Upper lobe of left lung (tissue), 6 donors: ENCODE results near the gene IL22RA2. TPM values are rescaled to one million over a fixed set of nuclear protein-coding genes. Genes with fewer than 3 reads are reported as not detected.

Source experiments
- ATAC-seq, 2 donors: fragments of 200-7000 bp; cut with Tn5 transposase; one replicate each; pipeline ENCODE4 v1.9.1; 2022; ENCODE audit warnings: mild to moderate bottlenecking in 2 of 2, moderate library complexity in 2 of 2; ENCODE audit not compliant: low FRiP score in 2 of 2
- DNase-seq, 2 donors: peaks; one replicate each; pipeline ENCODE4 v3.0.0-alpha.2; 2019 to 2020
- H3K27ac ChIP-seq, 4 donors: fragments of 200-600 bp; sonication (generic); one replicate each; pipeline ENCODE4 v1.5.1; 2016 to 2019
- H3K27me3 ChIP-seq, 4 donors: fragments of 200-600 bp; sonication (generic); one replicate each; pipeline ENCODE4 v1.5.1; 2017 to 2019
- H3K36me3 ChIP-seq, 4 donors: fragments of 200-600 bp; sonication (generic); one replicate each; pipeline ENCODE4 v1.5.1; 2016 to 2019
- H3K4me1 ChIP-seq, 4 donors: fragments of 200-600 bp; sonication (generic); one replicate each; pipeline ENCODE4 v1.5.1; 2018 to 2019
- H3K4me3 ChIP-seq, 4 donors: fragments of 200-600 bp; sonication (generic); one replicate each; pipeline ENCODE4 v1.5.1; 2017 to 2019; ENCODE audit warnings: mild to moderate bottlenecking in 2 of 4, moderate library complexity in 1 of 4
- H3K9me3 ChIP-seq, 4 donors: fragments of 200-600 bp; sonication (generic); one replicate each; pipeline ENCODE4 v1.5.1; 2018 to 2019
- CTCF ChIP-seq, 6 experiments: fragments of 450-650 bp in 4 of 6; fragments of 200-600 bp in 2 of 6; sonication (generic) in 2 of 6; IDR thresholded peaks; one replicate each; pipeline ENCODE4 v1.5.1; 2016 to 2019; ENCODE audit warnings: antibody characterized with exemption in 6 of 6
- EP300 ChIP-seq, 4 donors: sonication (generic); formaldehyde crosslinking; IDR thresholded peaks; one replicate each; pipeline ENCODE4 v1.5.1; 2017; ENCODE audit warnings: antibody characterized with exemption in 4 of 4, control low read depth in 2 of 4
- POLR2A ChIP-seq, 4 donors: fragments of 450-650 bp; IDR thresholded peaks; one replicate each; pipeline ENCODE4 v1.5.1; 2016 to 2017; ENCODE audit warnings: antibody characterized with exemption in 4 of 4, mild to moderate bottlenecking in 2 of 4
- POLR2AphosphoS5 ChIP-seq, 2 donors: sonication (generic); formaldehyde crosslinking; IDR thresholded peaks; one replicate each; pipeline ENCODE4 v1.5.1; 2017; ENCODE audit warnings: antibody characterized with exemption in 2 of 2
- WGBS, 2 donors: methylation state at CpG; one replicate each; pipeline ENCODE4 v1.1.5; 2017 to 2018; 5-methylcytosine and 5-hydroxymethylcytosine counted together
- total RNA-seq, 6 donors: library from RNA; depleted of rRNA in 4 of 6; stranded (reverse); fragments of >200 nt in 4 of 6; gene quantifications; one replicate each; pipeline versions ENCODE4 v1.1.0 to v1.2.1, GENCODE V29; 2016 to 2021
- donor health status: DM: no; HTN: no; CAD: no; lungs with moderate emphysema.
- donor health status: DM: no; HTN: yes; CAD: no; lungs with severe emphysema.

IL22RA2 gene
- total RNA-seq, 6 donors from 2014 or later = not detected

DNA sequence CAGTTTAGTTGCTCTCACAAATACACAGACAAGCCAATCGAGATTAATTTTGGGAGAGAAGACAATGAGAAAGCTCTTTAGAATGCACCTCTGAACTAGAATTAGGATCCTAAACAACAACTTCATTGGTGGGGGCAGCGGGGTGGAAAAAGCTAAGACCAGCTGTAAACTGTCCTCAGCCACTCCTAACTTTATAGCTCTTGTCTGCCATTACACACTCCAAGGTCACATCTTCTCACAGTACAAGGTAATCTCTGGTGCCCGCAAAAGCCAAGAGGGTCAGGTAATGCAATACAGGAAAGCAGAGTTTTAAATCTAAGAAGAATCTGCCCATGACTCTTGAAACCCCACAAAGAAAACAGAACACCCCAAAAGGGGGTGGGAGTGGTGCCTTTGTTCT is 17.8 kb upstream of the IL22RA2 start:
- Histone ChIP-seq H3K27me3 (no peaks in the 10 kb centered on the region), H3K9me3 (peaks cover 0 to 7% (median 2%) of the 10 kb centered on the region in 4 donors), H3K27ac (peak overlapping the region in 2 of 4 donors; percentile 5 to 36), H3K4me1 (peaks cover 0 to 20% (median 8%) of the 10 kb centered on the region in 4 donors), H3K36me3 (no peaks in the 10 kb centered on the region), H3K4me3 (no peak overlapping the region)
- TF ChIP-seq POLR2AphosphoS5 (IDR thresholded peaks at IDR 0.05) = no peak
- TF ChIP-seq POLR2A (IDR thresholded peaks at IDR 0.05) = no peak
- TF ChIP-seq CTCF (IDR thresholded peaks at IDR 0.05) = no peak
- TF ChIP-seq EP300 (IDR thresholded peaks at IDR 0.05) = no peak
- 80 to 84% methylated on average over 3 of the region's 3 CpGs for WGBS, 2 donors
- DNase-seq (no peak), ATAC-seq (no peak)

GRCh38 chr6:137190583-137191094 is 17.2 kb upstream of the IL22RA2 start:
- peak overlapping the region in 1 of 4 donors; percentile 28 for H3K27ac ChIP-seq
- H3K27me3 ChIP-seq = no peaks in the 10 kb centered on the region
- ATAC-seq = no peak
- no peaks in the 10 kb centered on the region for H3K36me3 ChIP-seq
- peaks cover 0 to 7% (median 3%) of the 10 kb centered on the region in 4 donors for H3K9me3 ChIP-seq
- H3K4me1 ChIP-seq = peaks cover 0 to 14% (median 8%) of the 10 kb centered on the region in 4 donors
- WGBS, 2 donors = 61 to 84% methylated on average over 5 of the region's 5 CpGs
- H3K4me3 ChIP-seq = no peak overlapping the region
- DNase-seq = no peak
- TF ChIP-seq EP300 (IDR thresholded peaks at IDR 0.05) = no peak
- TF ChIP-seq POLR2A (IDR thresholded peaks at IDR 0.05) = no peak

GRCh38 chr6:137188855-137189254 is 15.4 kb upstream of the IL22RA2 start:
- H3K36me3 ChIP-seq = no peaks in the 10 kb centered on the region
- no peak overlapping the region for H3K4me3 ChIP-seq
- H3K4me1 ChIP-seq = peaks cover 0 to 13% (median 6%) of the 10 kb centered on the region in 4 donors
- ATAC-seq (no peak), DNase-seq (no peak)
- no peaks in the 10 kb centered on the region for H3K27me3 ChIP-seq
- H3K9me3 ChIP-seq = peaks cover 4 to 19% (median 17%) of the 10 kb centered on the region in 4 donors
- no peak for TF ChIP-seq EP300 (IDR thresholded peaks at IDR 0.05)
- no peak for TF ChIP-seq CTCF (IDR thresholded peaks at IDR 0.05)
- TF ChIP-seq POLR2AphosphoS5 (IDR thresholded peaks at IDR 0.05) = no peak
- no peak for TF ChIP-seq POLR2A (IDR thresholded peaks at IDR 0.05)
- H3K27ac ChIP-seq = no peak overlapping the region
- WGBS, 2 donors = 92 to 97% methylated on average over 5 of the region's 5 CpGs

DNA sequence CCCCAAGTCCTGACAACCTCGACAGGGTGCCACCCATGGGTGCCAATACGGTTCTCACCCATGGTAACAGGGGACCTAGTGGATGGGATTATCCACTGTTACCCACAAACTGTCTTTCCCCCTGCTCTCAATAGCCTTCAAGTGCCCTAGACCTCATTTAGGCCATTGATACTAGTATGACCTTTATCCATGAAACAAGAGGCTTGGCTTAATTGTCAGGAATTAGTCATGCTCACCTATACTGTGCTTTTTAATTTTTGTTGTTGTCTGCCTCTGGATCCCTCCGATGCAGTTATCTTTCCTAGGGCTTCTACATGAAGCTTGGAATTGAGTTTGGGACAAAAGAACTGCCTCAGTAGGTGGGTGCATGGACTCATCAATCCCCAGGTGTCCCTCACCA is 11.8 kb upstream of the IL22RA2 start:
- ATAC-seq = no peak
- Histone ChIP-seq H3K27me3 (no peaks in the 10 kb centered on the region), H3K27ac (no peak overlapping the region), H3K9me3 (peaks cover 19 to 43% (median 40%) of the 10 kb centered on the region in 4 donors), H3K4me1 (no peaks in the 10 kb centered on the region), H3K36me3 (no peaks in the 10 kb centered on the region), H3K4me3 (no peak overlapping the region)
- 83 to 87% methylated on average over 3 of the region's 3 CpGs for WGBS, 2 donors
- no peak for TF ChIP-seq POLR2A (IDR thresholded peaks at IDR 0.05)
- TF ChIP-seq EP300 (IDR thresholded peaks at IDR 0.05) = no peak
- TF ChIP-seq POLR2AphosphoS5 (IDR thresholded peaks at IDR 0.05) = no peak
- TF ChIP-seq CTCF (IDR thresholded peaks at IDR 0.05) = no peak
- no peak for DNase-seq

DNA sequence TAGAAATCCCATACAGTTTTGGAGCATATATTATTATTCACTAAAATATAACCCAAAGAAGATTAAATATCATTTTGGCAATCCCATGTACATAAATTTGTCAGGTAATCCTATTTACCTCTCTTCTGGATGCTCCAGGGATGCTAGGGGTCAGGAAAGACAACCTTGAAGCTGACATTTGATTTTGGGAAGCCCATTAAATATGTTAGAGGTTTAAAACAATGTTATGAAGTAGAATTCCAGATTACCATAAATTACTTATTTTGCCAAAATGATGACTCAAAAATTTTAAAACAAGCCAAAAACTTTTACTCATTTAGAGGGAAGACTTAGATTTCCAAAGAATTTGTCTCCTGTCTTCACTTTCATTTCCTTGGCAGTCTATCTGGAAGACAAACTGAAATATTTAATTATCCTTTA is 9.2 kb upstream of the IL22RA2 start:
- no peak for DNase-seq

More for the DNA sequence above, 9.2 kb upstream of the IL22RA2 start:
- peaks cover 19 to 42% (median 36%) of the 10 kb centered on the region in 4 donors for H3K9me3 ChIP-seq
- no peaks in the 10 kb centered on the region for H3K27me3 ChIP-seq
- no peak overlapping the region for H3K4me3 ChIP-seq
- no peak overlapping the region for H3K27ac ChIP-seq
- no peak for ATAC-seq
- H3K4me1 ChIP-seq = no peaks in the 10 kb centered on the region
- H3K36me3 ChIP-seq = no peaks in the 10 kb centered on the region
- no peak for TF ChIP-seq POLR2AphosphoS5 (IDR thresholded peaks at IDR 0.05)
- no peak for TF ChIP-seq CTCF (IDR thresholded peaks at IDR 0.05)
- TF ChIP-seq POLR2A (IDR thresholded peaks at IDR 0.05) = no peak
- no peak for TF ChIP-seq EP300 (IDR thresholded peaks at IDR 0.05)
